HepG2 (cell line): Measurements from ENCODE around the gene SPEM2. TPM values are rescaled to one million over a fixed set of nuclear protein-coding genes. Genes with fewer than 3 reads are reported as not detected.

Experiments used
- ATAC-seq: fragments of 200-7000 bp; cut with Tn5 transposase; 3 replicates; pipeline ENCODE4 v1.9.1; 2020; ENCODE audit warnings: mild to moderate bottlenecking, moderate library complexity
- BruUV-seq: library from RNA; stranded (reverse); fragments of 400-500 nt; replicated peaks from 2 replicates; lab custom pipeline; 2021; lab: Mats Ljungman, UMichigan
- CTCF ChIA-PET: fragments of 300-600 bp; formaldehyde crosslinking; extraction: SDS; loops from one replicate; lab custom pipeline; 2021; ENCODE audit warnings: low total read pairs, inconsistent platforms, low intra/inter-chr PET ratio; lab: Yijun Ruan, JAX
- POLR2A ChIA-PET: fragments of 350-600 bp; sonication (Branson Sonifier 250); formaldehyde crosslinking; loops from one replicate; lab custom pipeline; 2020; ENCODE audit warnings: antibody characterized with exemption, inconsistent platforms; lab: Yijun Ruan, JAX
- DNase-seq: peaks from one replicate; pipeline ENCODE4 v3.0.0-alpha.2; 2015; ENCODE audit warnings: low spot score
- FAIRE-seq: peaks from 3 replicates; lab custom pipeline; 2011; peaks lifted over from hg19 to GRCh38; lab: Jason Lieb, UNC
- H2AFZ ChIP-seq: one replicate; pipeline ENCODE4 v1.6.1; 2011; ENCODE audit warnings: low read length, inconsistent platforms
- H3K27ac ChIP-seq: fragments of 300-600 bp; 3 replicates; pipeline ENCODE4 v1.8.0; 2011; ENCODE audit warnings: mixed run types, mild to moderate bottlenecking, mixed read lengths, low read length, inconsistent platforms; ENCODE audit not compliant: insufficient read depth; ENCODE audit errors: extremely low read length
- H3K27me3 ChIP-seq, 2 experiments: fragments of 200-600 bp in 1 of 2; 2 replicates in 1 of 2; 3 replicates in 1 of 2; pipeline versions ENCODE4 v1.6.0 to v1.8.0; 2011; ENCODE audit warnings: low read length in 2 of 2, mild to moderate bottlenecking in 2 of 2, moderate library complexity in 2 of 2, inconsistent platforms in 1 of 2; ENCODE audit not compliant: insufficient read depth in 2 of 2, control insufficient read depth in 1 of 2
- H3K36me3 ChIP-seq, 2 experiments: fragments of 200-600 bp in 1 of 2; replicated peaks in 1 of 2; 2 replicates in 1 of 2; 3 replicates in 1 of 2; pipeline versions ENCODE4 v1.5.1 to v1.8.0; 2011; ENCODE audit warnings: low read length in 2 of 2, inconsistent platforms in 1 of 2; ENCODE audit not compliant: insufficient read depth in 2 of 2, control insufficient read depth in 1 of 2
- H3K4me1 ChIP-seq: 2 replicates; pipeline ENCODE4 v1.5.1; 2012; ENCODE audit warnings: low read length, inconsistent platforms; ENCODE audit not compliant: insufficient read depth
- H3K4me2 ChIP-seq: 2 replicates; pipeline ENCODE4 v1.6.0; 2011; ENCODE audit warnings: low read depth, low read length, inconsistent platforms
- H3K4me3 ChIP-seq, 3 experiments: fragments of 200-600 bp in 1 of 3; sonication (generic), shearing (Covaris generic) in 1 of 3; replicated peaks in 1 of 3; 2 replicates each; pipeline ENCODE4 v1.5.1; 2011 to 2016; ENCODE audit warnings: low read length in 3 of 3, inconsistent platforms in 2 of 3, low read depth in 2 of 3, mild to moderate bottlenecking in 2 of 3, control low read depth in 1 of 3, mixed read lengths in 1 of 3; ENCODE audit not compliant: insufficient read depth in 1 of 3
- H3K79me2 ChIP-seq: one replicate; pipeline ENCODE4 v1.6.1; 2011; ENCODE audit warnings: low read length, inconsistent platforms; ENCODE audit not compliant: insufficient read depth
- H3K9ac ChIP-seq: 2 replicates; pipeline ENCODE4 v1.6.0; 2011; ENCODE audit warnings: mild to moderate bottlenecking, low read depth, low read length, inconsistent platforms; ENCODE audit not compliant: insufficient read depth
- H3K9me3 ChIP-seq: 2 replicates; pipeline ENCODE4 v1.5.1; 2012; ENCODE audit warnings: mild to moderate bottlenecking, low read length
- H4K20me1 ChIP-seq: 2 replicates; pipeline ENCODE4 v1.6.0; 2011; ENCODE audit warnings: inconsistent platforms, mild to moderate bottlenecking, low read length, moderate library complexity; ENCODE audit not compliant: insufficient read depth
- AGO2 ChIP-seq: fragments of 200-400 bp; formaldehyde crosslinking; optimal IDR thresholded peaks from 2 replicates; pipeline ENCODE3; 2017; ENCODE audit warnings: mild to moderate bottlenecking, low read depth, low read length, moderate library complexity
- ATAD3A ChIP-seq: sonication (generic); formaldehyde crosslinking; IDR thresholded peaks from 2 replicates; pipeline ENCODE4 v1.4.0; 2020; ENCODE audit warnings: missing genetic modification reagents
- MYC ChIP-seq: sonication (generic); formaldehyde crosslinking; IDR thresholded peaks from 2 replicates; pipeline ENCODE4 v1.9.0; 2021; ENCODE audit warnings: missing genetic modification reagents, borderline replicate concordance
- PHF20 ChIP-seq: sonication (generic); formaldehyde crosslinking; IDR thresholded peaks from 2 replicates; pipeline ENCODE4 v1.5.0; 2020; ENCODE audit warnings: mild to moderate bottlenecking, missing genetic modification reagents
- RBM22 ChIP-seq: fragments of 200-400 bp; formaldehyde crosslinking; optimal IDR thresholded peaks from 2 replicates; pipeline ENCODE3; 2017; ENCODE audit warnings: mild to moderate bottlenecking, low read length, moderate library complexity
- SKI ChIP-seq: fragments of 450-650 bp; IDR thresholded peaks from one replicate; pipeline ENCODE4 v1.6.1; 2018; ENCODE audit warnings: mild to moderate bottlenecking; ENCODE audit not compliant: partially characterized antibody
- SNRNP70 ChIP-seq: fragments of 200-400 bp; formaldehyde crosslinking; IDR thresholded peaks from 2 replicates; pipeline ENCODE4 v1.6.1; 2017; ENCODE audit warnings: mild to moderate bottlenecking, low read depth, low read length, moderate library complexity
- ZNF496 ChIP-seq: sonication (generic); formaldehyde crosslinking; IDR thresholded peaks from 2 replicates; pipeline ENCODE4 v1.8.1; 2023; ENCODE audit warnings: mild to moderate bottlenecking, moderate library complexity, missing genetic modification reagents; ENCODE audit not compliant: insufficient replicate concordance
- ZNF746 ChIP-seq: sonication (generic); formaldehyde crosslinking; IDR thresholded peaks from 2 replicates; pipeline ENCODE4 v1.8.0; 2022; ENCODE audit warnings: mild to moderate bottlenecking, missing genetic modification reagents
- WGBS: methylation state at CpG from one replicate; pipeline ENCODE4 v1.1.6; 2017; ENCODE audit warnings: low lambda C conversion rate; 5-methylcytosine and 5-hydroxymethylcytosine counted together
- in situ Hi-C: cut with HindIII; loops from 2 replicates; pipeline ENCODE4 v1.10.0; 2017; ENCODE audit warnings: low pct_unique_long_range_greater_than_20kb; ENCODE audit not compliant: extremely low pct_ligation_motif_present
- intact Hi-C: fragments of 100-400 bp; cut with micrococcal nuclease; formaldehyde crosslinking; loops from one replicate; pipeline ENCODE4 v1.10.0; 2022; ENCODE audit not compliant: unreplicated experiment
- polyA plus RNA-seq, 8 experiments: library from polyadenylated mRNA; depleted of rRNA in 3 of 8; stranded (reverse) in 7 of 8; unstranded in 1 of 8; fragments of >200 nt; fragmentation: Illumina TruSeq in 4 of 8; extraction: Trizol in 4 of 8; gene quantifications; 2 replicates each; pipeline versions ENCODE4 v1.2.1 to v1.2.3, GENCODE V29; 2011 to 2016; ENCODE audit warnings: low read depth in 4 of 8, missing spikeins in 1 of 8, mixed read lengths in 1 of 8; ENCODE audit not compliant: insufficient read depth in 1 of 8
- total RNA-seq, 5 experiments: library from RNA; depleted of rRNA; stranded (reverse); fragments of >200 nt; fragmentation: Illumina TruSeq; extraction: Trizol; gene quantifications; 2 replicates each; pipeline ENCODE4 v1.2.3, GENCODE V29; 2016; ENCODE audit warnings: low read depth in 1 of 5
- TF ChIP-seq, protein P1 (sequence below): sonication (generic); formaldehyde crosslinking; IDR thresholded peaks from 2 replicates; pipeline ENCODE4 v1.4.0; 2020; ENCODE audit warnings: missing genetic modification reagents, borderline replicate concordance
- TF ChIP-seq, protein P2 (sequence below): sonication (generic); formaldehyde crosslinking; IDR thresholded peaks from 2 replicates; pipeline ENCODE4 v1.5.1; 2020; ENCODE audit warnings: missing genetic modification reagents, mild to moderate bottlenecking, borderline replicate concordance

Gene SPEM2
- total and polyA plus RNA-seq, 2 of the 13 experiments (the other 11 are each of a cell fraction or from before 2014, with no cell fraction given): not detected

DNA sequence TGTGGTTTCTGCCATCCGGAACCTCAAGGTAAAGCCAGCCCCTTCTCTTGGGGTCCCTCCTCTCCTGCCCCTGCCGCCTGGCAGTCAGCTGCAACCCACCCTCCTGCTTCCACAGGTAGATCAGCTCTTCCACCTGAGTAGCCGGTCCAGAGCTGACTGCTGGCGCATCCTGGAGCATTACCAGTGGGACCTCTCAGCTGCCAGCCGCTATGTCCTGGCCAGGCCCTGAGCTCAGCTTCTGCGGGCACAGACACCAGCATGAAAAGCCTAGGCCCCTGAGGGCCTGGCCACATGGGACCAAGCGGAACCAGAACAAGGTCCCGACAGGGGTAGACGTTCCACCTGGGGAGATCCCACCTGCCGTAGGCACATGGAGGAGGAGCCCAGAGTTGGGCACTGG, 36.6 kb upstream of the SPEM2 start:
- no TSS peak for BruUV-seq
- H3K27ac ChIP-seq: no peak overlapping the region
- in situ Hi-C loops: no loop called here
- POLR2A ChIA-PET: interaction anchor here (2.4 kb wide), 1 partner anchor 15 kb away, joined by 12 read pairs; the partner anchor contains the start of gene TMEM256
- no peak overlapping the region for H2AFZ ChIP-seq
- FAIRE-seq: no peak
- no peaks in the 10 kb centered on the region for H3K9me3 ChIP-seq
- no peaks in the 10 kb centered on the region for H3K79me2 ChIP-seq
- WGBS: 87% methylated on average over 3 of the region's 10 CpGs
- ATAC-seq: no peak
- no peaks in the 10 kb centered on the region for H4K20me1 ChIP-seq
- H3K9ac ChIP-seq: no peak overlapping the region
- no peak for TF ChIP-seq PHF20
- TF ChIP-seq, protein P1, sequence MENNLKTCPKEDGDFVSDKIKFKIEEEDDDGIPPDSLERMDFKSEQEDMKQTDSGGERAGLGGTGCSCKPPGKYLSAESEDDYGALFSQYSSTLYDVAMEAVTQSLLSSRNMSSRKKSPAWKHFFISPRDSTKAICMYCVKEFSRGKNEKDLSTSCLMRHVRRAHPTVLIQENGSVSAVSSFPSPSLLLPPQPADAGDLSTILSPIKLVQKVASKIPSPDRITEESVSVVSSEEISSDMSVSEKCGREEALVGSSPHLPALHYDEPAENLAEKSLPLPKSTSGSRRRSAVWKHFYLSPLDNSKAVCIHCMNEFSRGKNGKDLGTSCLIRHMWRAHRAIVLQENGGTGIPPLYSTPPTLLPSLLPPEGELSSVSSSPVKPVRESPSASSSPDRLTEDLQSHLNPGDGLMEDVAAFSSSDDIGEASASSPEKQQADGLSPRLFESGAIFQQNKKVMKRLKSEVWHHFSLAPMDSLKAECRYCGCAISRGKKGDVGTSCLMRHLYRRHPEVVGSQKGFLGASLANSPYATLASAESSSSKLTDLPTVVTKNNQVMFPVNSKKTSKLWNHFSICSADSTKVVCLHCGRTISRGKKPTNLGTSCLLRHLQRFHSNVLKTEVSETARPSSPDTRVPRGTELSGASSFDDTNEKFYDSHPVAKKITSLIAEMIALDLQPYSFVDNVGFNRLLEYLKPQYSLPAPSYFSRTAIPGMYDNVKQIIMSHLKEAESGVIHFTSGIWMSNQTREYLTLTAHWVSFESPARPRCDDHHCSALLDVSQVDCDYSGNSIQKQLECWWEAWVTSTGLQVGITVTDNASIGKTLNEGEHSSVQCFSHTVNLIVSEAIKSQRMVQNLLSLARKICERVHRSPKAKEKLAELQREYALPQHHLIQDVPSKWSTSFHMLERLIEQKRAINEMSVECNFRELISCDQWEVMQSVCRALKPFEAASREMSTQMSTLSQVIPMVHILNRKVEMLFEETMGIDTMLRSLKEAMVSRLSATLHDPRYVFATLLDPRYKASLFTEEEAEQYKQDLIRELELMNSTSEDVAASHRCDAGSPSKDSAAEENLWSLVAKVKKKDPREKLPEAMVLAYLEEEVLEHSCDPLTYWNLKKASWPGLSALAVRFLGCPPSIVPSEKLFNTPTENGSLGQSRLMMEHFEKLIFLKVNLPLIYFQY (CRISPR knock-in tag): no peak
- TF ChIP-seq SKI: no peak
- TF ChIP-seq ZNF496: no peak
- TF ChIP-seq SNRNP70: no peak
- TF ChIP-seq, protein P2, sequence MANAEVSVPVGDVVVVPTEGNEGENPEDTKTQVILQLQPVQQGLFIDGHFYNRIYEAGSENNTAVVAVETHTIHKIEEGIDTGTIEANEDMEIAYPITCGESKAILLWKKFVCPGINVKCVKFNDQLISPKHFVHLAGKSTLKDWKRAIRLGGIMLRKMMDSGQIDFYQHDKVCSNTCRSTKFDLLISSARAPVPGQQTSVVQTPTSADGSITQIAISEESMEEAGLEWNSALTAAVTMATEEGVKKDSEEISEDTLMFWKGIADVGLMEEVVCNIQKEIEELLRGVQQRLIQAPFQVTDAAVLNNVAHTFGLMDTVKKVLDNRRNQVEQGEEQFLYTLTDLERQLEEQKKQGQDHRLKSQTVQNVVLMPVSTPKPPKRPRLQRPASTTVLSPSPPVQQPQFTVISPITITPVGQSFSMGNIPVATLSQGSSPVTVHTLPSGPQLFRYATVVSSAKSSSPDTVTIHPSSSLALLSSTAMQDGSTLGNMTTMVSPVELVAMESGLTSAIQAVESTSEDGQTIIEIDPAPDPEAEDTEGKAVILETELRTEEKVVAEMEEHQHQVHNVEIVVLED (CRISPR knock-in tag): no peak
- TF ChIP-seq ZNF746 (CRISPR knock-in tag): no peak
- TF ChIP-seq RBM22: no peak
- no peak for TF ChIP-seq AGO2
- TF ChIP-seq ATAD3A (CRISPR knock-in tag): no peak
- no peak for TF ChIP-seq MYC (CRISPR knock-in tag)
- DNase-seq: no peak
- H3K4me3 ChIP-seq: no peak overlapping the region
- peaks cover 0 to 2% of the 10 kb centered on the region in 2 experiments; a peak in 2 of 5 replicates for H3K36me3 ChIP-seq
- CTCF ChIA-PET: no interaction called here
- H3K4me1 ChIP-seq: peaks cover 7% of the 10 kb centered on the region; the same call in 1 of the 2 replicates
- intact Hi-C loops: no loop called here
- no peak overlapping the region for H3K4me2 ChIP-seq
- no peaks in the 10 kb centered on the region for H3K27me3 ChIP-seq
